Activated naive CD8-positive, alpha-beta T cell treated with anti-CD3 and anti-CD28 coated beads, Interleukin-2, amount 10 ng/mL, durations not matched to agents 7 days and 5 days (primary cell): Measurements from ENCODE around the gene CLEC4D. TPM values are rescaled to one million over a fixed set of nuclear protein-coding genes. Genes with fewer than 3 reads are reported as not detected.

ENCODE experiments used
- total RNA-seq, 2 experiments: library from RNA; stranded (reverse); gene quantifications; one replicate each; pipeline ENCODE4 v1.2.3, GENCODE V29; 2021

Gene CLEC4D
- total RNA-seq, 2 experiments from 2014 or later, result not detected

Other genes with a start within 250 kb of the CLEC4D start
- not detected for gene CLEC6A, start 57.5 kb upstream of the CLEC4D start, total RNA-seq
- gene CLEC4E, start 27.4 kb downstream of the CLEC4D start, total RNA-seq, result not detected
- gene AICDA, start 99.4 kb downstream of the CLEC4D start, total RNA-seq, result not detected
- not detected for gene MFAP5, start 149.3 kb downstream of the CLEC4D start, total RNA-seq
- 10 to 100 TPM; 15.5 to 17.9 TPM for gene RIMKLB, start 184.5 kb downstream of the CLEC4D start, total RNA-seq